ENCODE results near the gene POLA2. TPM values are rescaled to one million over a fixed set of nuclear protein-coding genes. Genes with fewer than 3 reads are reported as not detected.

Gene POLA2
- total and polyA plus RNA-seq, 9 of the 15 experiments (the other 6 are each of a cell fraction or from before 2014, with no cell fraction given): 2.7 to 134 (median 44.4) TPM

GRCh38 chr11:65274735-65275682 lies 13.2 kb downstream of the POLA2 start (continued):
- TF ChIP-seq VEZF1 (CRISPR knock-in tag; IDR thresholded peaks at IDR 0.05): peak; percentile 35
- TF ChIP-seq FOSL1 (tag; conservative IDR thresholded peaks at IDR 0.05): peak; percentile 98
- TF ChIP-seq MCM7 (IDR thresholded peaks at IDR 0.05): no peak
- TF ChIP-seq SIN3A (IDR thresholded peaks at IDR 0.05; ENCODE audit: borderline replicate concordance in 2 of 2, control insufficient read depth in 1 of 2, low read depth in 2 of 2, low read length in 2 of 2): 0 out of 4 replicates have a peak, but pooled peaks have one; percentile 24 to 57
- peak in 1 of 2 experiments; percentile 66; a peak in 2 of 4 replicates for TF ChIP-seq FOXA3 (CRISPR knock-in tag; conservative IDR thresholded peaks at IDR 0.05 in 1 of 2, IDR thresholded peaks at IDR 0.05 in 1 of 2)
- TF ChIP-seq KLF16 (IDR thresholded peaks at IDR 0.05): peak; percentile 55

GRCh38 chr11:65275906-65276305 lies 14.1 kb downstream of the POLA2 start:
- DNase-seq (ENCODE audit: extremely low read depth in 1 of 4, low spot score in 3 of 4) (no peak), FAIRE-seq (no peak), ATAC-seq (no peak)
- no peak overlapping the region for H2AFZ ChIP-seq (ENCODE audit: low read depth, low read length)
- no peak overlapping the region for H3K4me2 ChIP-seq (ENCODE audit: insufficient read depth, low read length)
- H4K20me1 ChIP-seq (replicated peaks; ENCODE audit: control insufficient read depth, insufficient read depth, low read length): no peaks in the 10 kb centered on the region
- no peak overlapping the region for H3K9ac ChIP-seq (ENCODE audit: insufficient read depth in 1 of 2, low read depth in 2 of 2, low read length in 2 of 2)
- H3K27me3 ChIP-seq (ENCODE audit: control insufficient read depth in 2 of 2, insufficient read depth in 2 of 2, low read length in 2 of 2): no peaks in the 10 kb centered on the region
- H3K9me1 ChIP-seq (ENCODE audit: control insufficient read depth, insufficient read depth, low read length): no peaks in the 10 kb centered on the region
- H3K4me3 ChIP-seq: no peak overlapping the region
- peaks cover 3% of the 10 kb centered on the region; the same call in 1 of the 3 replicates for H3K79me2 ChIP-seq (ENCODE audit: control insufficient read depth, insufficient read depth, low read length)
- H3K36me3 ChIP-seq (ENCODE audit: control insufficient read depth, insufficient read depth, low read length): peaks cover 64% of the 10 kb centered on the region
- ChIA-PET CTCF (ENCODE audit: low intra/inter-chr PET ratio) (interaction anchor here (0.6 to 3.7 kb wide), 8 partner anchors 40 to 714 kb away, joined by 3 to 91 read pairs (median 6); partner anchors contain the start of genes CDC42EP2, DPF2 and EHBP1L1), POLR2A (interaction anchor here (0.6 to 2.3 kb wide), 9 partner anchors 9 to 227 kb away, joined by 3 to 17 read pairs (median 5); partner anchors contain the start of gene NEAT1)
- no peaks in the 10 kb centered on the region for H3K9me3 ChIP-seq (replicated peaks; ENCODE audit: control insufficient read depth, insufficient read depth, low read depth, low read length)
- intact Hi-C loops (cut with micrococcal nuclease) (loop anchor here (1.0 to 2.0 kb wide), 3 partner anchors 39 to 235 kb away; no protein-coding TSS in a partner anchor), in situ Hi-C loops (cut with MboI) (loop anchor here (5.0 kb wide), 1 partner anchor 236 kb away; no protein-coding TSS in a partner anchor)
- 88% methylated on average over 4 of the region's 4 CpGs for WGBS (ENCODE audit: insufficient coverage, low coverage, missing lambda C conversion rate)
- no TSS peak for BruUV-seq (replicated peaks)
- peak overlapping the region; percentile 71; the same call in 2 of the 3 replicates for H3K27ac ChIP-seq (ENCODE audit: extremely low read depth, low read depth, low read length)
- peaks cover 0 to 9% of the 10 kb centered on the region in 2 experiments; a peak in 3 of 5 replicates for H3K4me1 ChIP-seq (replicated peaks in 1 of 2; ENCODE audit: control insufficient read depth in 2 of 2, insufficient read depth in 2 of 2, low read length in 2 of 2)
- TF ChIP-seq SIRT6 (IDR thresholded peaks at IDR 0.05; ENCODE audit: low read depth, low read length) (no peak), MLX (CRISPR knock-in tag; conservative IDR thresholded peaks at IDR 0.05) (no peak), MBD2 (IDR thresholded peaks at IDR 0.05; ENCODE audit: borderline replicate concordance, low read depth) (no peak), THAP7 (CRISPR knock-in tag; IDR thresholded peaks at IDR 0.05) (no peak), SLC30A9 (CRISPR knock-in tag; IDR thresholded peaks at IDR 0.05) (no peak), NR3C1 (CRISPR knock-in tag; IDR thresholded peaks at IDR 0.05) (no peak), CREB3 (tag; conservative IDR thresholded peaks at IDR 0.05; ENCODE audit: low read depth) (no peak), ELF2 (CRISPR knock-in tag; IDR thresholded peaks at IDR 0.05) (no peak)
